HEK293 (cell line): ENCODE measurements around the gene DNER.

Experiments
- CTCF ChIA-PET: fragments of 350-600 bp; formaldehyde crosslinking; extraction: SDS; loops from one replicate; lab custom pipeline; 2021; ENCODE audit warnings: antibody characterized with exemption; lab: Yijun Ruan, JAX
- POLR2A ChIA-PET: fragments of 300-600 bp; formaldehyde crosslinking; extraction: SDS; loops from one replicate; lab custom pipeline; 2020; ENCODE audit warnings: antibody characterized with exemption, inconsistent platforms; lab: Yijun Ruan, JAX
- H3K27ac ChIP-seq: fragments of 200-500 bp; sonication (Bioruptor generic); 2 replicates; pipeline ENCODE4 v1.5.1; 2014; ENCODE audit warnings: low read depth, low read length, control low read depth, inconsistent platforms; ENCODE audit errors: extremely low read depth
- H3K36me3 ChIP-seq, 2 experiments: fragments of 200-500 bp in 1 of 2; sonication (Bioruptor generic) in 1 of 2; 1 replicate in 1 of 2; 2 replicates in 1 of 2; pipeline ENCODE4 v1.5.1; 2014 to 2017; ENCODE audit warnings: inconsistent platforms in 2 of 2, low read length in 2 of 2; ENCODE audit not compliant: control insufficient read depth in 2 of 2, insufficient read depth in 1 of 2
- H3K4me1 ChIP-seq: fragments of 200-500 bp; sonication (Bioruptor generic); 2 replicates; pipeline ENCODE4 v1.5.1; 2014; ENCODE audit warnings: mild to moderate bottlenecking, low read length, inconsistent platforms; ENCODE audit not compliant: control insufficient read depth, insufficient read depth
- H3K4me3 ChIP-seq: 2 replicates; pipeline ENCODE4 v1.5.1; 2011; ENCODE audit warnings: low read depth, mild to moderate bottlenecking, control low read depth, low read length, moderate library complexity
- H3K9me3 ChIP-seq: fragments of 200-500 bp; sonication (Bioruptor generic); 2 replicates; pipeline ENCODE4 v1.5.1; 2014; ENCODE audit warnings: low read depth, low read length, inconsistent platforms; ENCODE audit not compliant: control insufficient read depth, insufficient read depth
- HIC1 ChIP-seq: fragments of 450-650 bp; formaldehyde crosslinking; IDR thresholded peaks from 2 replicates; pipeline ENCODE4 v1.5.1; 2016; ENCODE audit warnings: missing biosample characterization, missing genetic modification characterization
- HOXA7 ChIP-seq: sonication (generic); formaldehyde crosslinking; IDR thresholded peaks from 2 replicates; pipeline ENCODE4 v1.8.1; 2022; ENCODE audit warnings: missing genetic modification reagents, borderline replicate concordance
- PRDM4 ChIP-seq: fragments of 450-650 bp; formaldehyde crosslinking; IDR thresholded peaks from 2 replicates; pipeline ENCODE4 v1.5.1; 2017; ENCODE audit warnings: missing biosample characterization, missing genetic modification characterization
- SP7 ChIP-seq: fragments of 450-650 bp; formaldehyde crosslinking; IDR thresholded peaks from 2 replicates; pipeline ENCODE4 v1.5.1; 2016; ENCODE audit warnings: missing biosample characterization, missing genetic modification characterization
- WT1 ChIP-seq: fragments of 450-650 bp; formaldehyde crosslinking; IDR thresholded peaks from 2 replicates; pipeline ENCODE4 v1.5.1; 2016; ENCODE audit warnings: missing biosample characterization, missing genetic modification characterization
- ZBTB48 ChIP-seq: fragments of 450-650 bp; formaldehyde crosslinking; IDR thresholded peaks from 2 replicates; pipeline ENCODE4 v1.5.1; 2016; ENCODE audit warnings: missing biosample characterization, missing genetic modification characterization
- ZBTB6 ChIP-seq: fragments of 450-650 bp; formaldehyde crosslinking; IDR thresholded peaks from 2 replicates; pipeline ENCODE4 v1.5.1; 2017; ENCODE audit warnings: missing biosample characterization, missing genetic modification characterization
- ZBTB7A ChIP-seq: fragments of 450-650 bp; formaldehyde crosslinking; IDR thresholded peaks from 2 replicates; pipeline ENCODE4 v1.5.1; 2016; ENCODE audit warnings: low read depth, missing biosample characterization, missing genetic modification characterization
- ZFP41 ChIP-seq: fragments of 450-650 bp; formaldehyde crosslinking; IDR thresholded peaks from 2 replicates; pipeline ENCODE4 v1.5.1; 2016; ENCODE audit warnings: missing biosample characterization, missing genetic modification characterization, borderline replicate concordance
- ZNF148 ChIP-seq: fragments of 450-650 bp; formaldehyde crosslinking; IDR thresholded peaks from 2 replicates; pipeline ENCODE4 v1.5.0; 2017; ENCODE audit warnings: missing biosample characterization, missing genetic modification characterization, borderline replicate concordance
- ZNF350 ChIP-seq: fragments of 450-650 bp; formaldehyde crosslinking; IDR thresholded peaks from 2 replicates; pipeline ENCODE4 v1.5.0; 2017; ENCODE audit warnings: missing biosample characterization, mild to moderate bottlenecking, missing genetic modification characterization
- ZNF510 ChIP-seq: fragments of 450-650 bp; formaldehyde crosslinking; IDR thresholded peaks from 2 replicates; pipeline ENCODE4 v1.5.1; 2018; ENCODE audit warnings: mild to moderate bottlenecking, missing genetic modification characterization, missing biosample characterization; ENCODE audit not compliant: insufficient replicate concordance
- ZNF561 ChIP-seq: fragments of 450-650 bp; IDR thresholded peaks from 2 replicates; pipeline ENCODE4 v1.5.1; 2018; ENCODE audit warnings: missing biosample characterization, missing genetic modification characterization, borderline replicate concordance
- ZNF585B ChIP-seq: fragments of 450-650 bp; formaldehyde crosslinking; IDR thresholded peaks from 2 replicates; pipeline ENCODE4 v1.5.1; 2016; ENCODE audit warnings: missing biosample characterization, missing genetic modification characterization
- ZNF677 ChIP-seq: fragments of 450-650 bp; IDR thresholded peaks from 2 replicates; pipeline ENCODE4 v1.5.0; 2018; ENCODE audit warnings: missing biosample characterization, mild to moderate bottlenecking, missing genetic modification characterization, moderate library complexity
- ZNF792 ChIP-seq: fragments of 450-650 bp; formaldehyde crosslinking; IDR thresholded peaks from 2 replicates; pipeline ENCODE4 v1.5.1; 2016; ENCODE audit warnings: missing biosample characterization, missing genetic modification characterization
- ZSCAN23 ChIP-seq: fragments of 450-650 bp; formaldehyde crosslinking; IDR thresholded peaks from 2 replicates; pipeline ENCODE4 v1.5.1; 2016; ENCODE audit warnings: missing biosample characterization, missing genetic modification characterization

DNER gene

DNA sequence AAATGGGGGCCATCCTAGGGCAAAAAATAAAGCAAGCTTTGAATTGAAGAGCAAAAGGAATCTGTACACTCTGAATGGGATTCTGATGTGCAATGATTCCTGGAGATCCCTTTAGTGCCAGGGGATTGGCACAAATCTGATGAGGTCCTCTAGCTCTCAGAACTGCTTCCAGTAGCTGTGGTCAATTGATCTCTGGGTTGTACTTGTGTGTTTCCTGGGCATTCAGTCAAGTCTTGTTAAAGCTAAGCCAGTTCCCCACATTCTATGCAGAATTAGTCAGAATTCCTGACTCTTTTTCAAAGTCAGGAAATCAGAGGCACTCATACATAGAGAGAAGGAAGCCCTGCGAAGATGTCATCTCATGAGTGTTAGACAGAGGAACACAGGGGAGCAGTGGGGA is 161.3 kb downstream of the DNER start:
- ChIA-PET POLR2A (no interaction called here), CTCF (no interaction called here)
- H3K4me1 ChIP-seq: no peaks in the 10 kb centered on the region
- H3K4me3 ChIP-seq: no peak overlapping the region
- H3K27ac ChIP-seq: no peak overlapping the region
- no peaks in the 10 kb centered on the region for H3K36me3 ChIP-seq
- TF ChIP-seq ZNF585B (tag by site-specific recombination) (no peak), ZBTB7A (tag by site-specific recombination) (no peak), ZNF350 (tag by site-specific recombination) (no peak), SP7 (tag by site-specific recombination) (no peak), ZSCAN23 (tag by site-specific recombination) (no peak), ZNF148 (tag by site-specific recombination) (no peak)
- no peaks in the 10 kb centered on the region for H3K9me3 ChIP-seq

DNA sequence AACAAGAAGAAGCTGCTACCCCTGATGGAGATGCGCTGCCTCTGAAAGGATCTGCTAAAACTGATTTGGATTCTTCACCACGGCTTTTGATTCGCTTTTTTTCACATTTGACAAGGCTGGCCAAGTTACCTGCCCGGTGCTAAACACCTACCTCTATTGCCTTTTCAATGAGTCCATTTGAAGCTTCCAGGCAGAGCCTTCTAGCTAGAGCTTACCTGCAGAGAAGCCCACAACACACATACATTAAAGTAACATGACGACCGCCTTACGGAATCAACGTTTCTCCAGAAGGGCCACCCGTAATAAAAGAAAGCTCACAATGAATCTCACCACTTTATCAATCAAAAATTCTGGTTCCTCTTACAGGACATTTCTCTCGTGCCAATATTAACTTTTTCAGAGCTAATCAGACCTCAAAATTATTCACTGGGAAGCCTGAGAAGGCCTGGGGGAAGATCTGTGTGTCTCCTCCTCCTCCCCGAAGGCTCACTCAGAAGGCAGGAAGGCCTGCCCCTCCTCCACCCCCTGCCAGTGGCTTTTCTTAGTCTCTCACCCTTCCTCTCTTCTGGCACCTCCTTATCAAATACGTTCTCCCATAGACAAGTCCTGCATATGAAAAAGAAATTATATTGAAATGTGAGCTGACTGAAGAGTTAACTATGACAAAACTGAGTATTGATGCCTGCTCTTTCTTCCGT is 171.0 kb downstream of the DNER start:
- Histone ChIP-seq H3K27ac (no peak overlapping the region), H3K9me3 (no peaks in the 10 kb centered on the region), H3K4me3 (no peak overlapping the region), H3K36me3 (no peaks in the 10 kb centered on the region), H3K4me1 (no peaks in the 10 kb centered on the region)
- ChIA-PET POLR2A (no interaction called here), CTCF (interaction anchor here (0.6 kb wide), 1 partner anchor 1503 kb away, joined by 3 read pairs; no protein-coding TSS in a partner anchor)
- TF ChIP-seq HOXA7 (CRISPR knock-in tag) (no peak), HIC1 (tag by site-specific recombination) (no peak), ZBTB6 (tag by site-specific recombination) (no peak), ZFP41 (tag by site-specific recombination) (no peak), ZNF792 (tag by site-specific recombination) (no peak), ZNF561 (tag by site-specific recombination) (no peak), WT1 (no peak), PRDM4 (tag by site-specific recombination) (no peak), ZNF510 (no peak), ZNF677 (tag by site-specific recombination) (no peak), ZBTB48 (tag by site-specific recombination) (no peak)
